HFFc6 (cell line): Measurements from ENCODE around the gene RIC8A. TPM values are rescaled to one million over a fixed set of nuclear protein-coding genes. Genes with fewer than 3 reads are reported as not detected.

Experiments used
- DNase-seq: peaks from one replicate; pipeline ENCODE4 v3.0.0-alpha.2; 2018
- H3K27ac Mint-ChIP-seq: 2 replicates; pipeline ENCODE4 v1.8.0; 2020; ENCODE audit warnings: mild to moderate bottlenecking, mixed read lengths
- H3K27me3 Mint-ChIP-seq: 2 replicates; pipeline ENCODE4 v1.8.0; 2021; ENCODE audit warnings: mild to moderate bottlenecking, moderate library complexity, mixed read lengths; ENCODE audit not compliant: insufficient read depth
- H3K36me3 Mint-ChIP-seq: 2 replicates; pipeline ENCODE4 v1.8.0; 2021; ENCODE audit warnings: low read depth, mixed read lengths
- H3K4me1 Mint-ChIP-seq: 2 replicates; pipeline ENCODE4 v1.8.0; 2020; ENCODE audit warnings: low read depth, mixed read lengths
- H3K4me3 Mint-ChIP-seq: 2 replicates; pipeline ENCODE4 v1.8.0; 2020; ENCODE audit warnings: mild to moderate bottlenecking, moderate library complexity, mixed read lengths
- H3K9me3 Mint-ChIP-seq: 2 replicates; pipeline ENCODE4 v1.8.0; 2020; ENCODE audit warnings: mild to moderate bottlenecking, mixed read lengths
- total RNA-seq, 6 experiments: library from RNA; stranded (reverse); fragmentation: NEBNext Ultra II Directional; extraction: Animal tissue kit (Norgen Biotek cat#: 25700); gene quantifications; 2 replicates in 1 of 6; 3 replicates in 5 of 6; pipeline ENCODE4 v1.2.3, GENCODE V29; 2021
- TF ChIP-seq, protein P1 (sequence below): fragments of 200-600 bp; sonication (generic); IDR thresholded peaks from 2 replicates; pipeline ENCODE4 v1.5.0; 2021; ENCODE audit warnings: antibody characterized with exemption, mild to moderate bottlenecking

RIC8A gene
- total RNA-seq, 6 experiments from 2014 or later: 163 to 194 (median 164) TPM

GRCh38 chr11:251550-251949 lies 44.0 kb downstream of the RIC8A start:
- Mint-ChIP-seq H3K27me3 (no peaks in the 10 kb centered on the region; the same call in 1 of the 2 replicates), H3K9me3 (no peaks in the 10 kb centered on the region), H3K4me3 (no peak overlapping the region), H3K27ac (no peak overlapping the region), H3K36me3 (peaks cover 30% of the 10 kb centered on the region), H3K4me1 (no peaks in the 10 kb centered on the region)
- no peak for DNase-seq
- TF ChIP-seq, protein P1, sequence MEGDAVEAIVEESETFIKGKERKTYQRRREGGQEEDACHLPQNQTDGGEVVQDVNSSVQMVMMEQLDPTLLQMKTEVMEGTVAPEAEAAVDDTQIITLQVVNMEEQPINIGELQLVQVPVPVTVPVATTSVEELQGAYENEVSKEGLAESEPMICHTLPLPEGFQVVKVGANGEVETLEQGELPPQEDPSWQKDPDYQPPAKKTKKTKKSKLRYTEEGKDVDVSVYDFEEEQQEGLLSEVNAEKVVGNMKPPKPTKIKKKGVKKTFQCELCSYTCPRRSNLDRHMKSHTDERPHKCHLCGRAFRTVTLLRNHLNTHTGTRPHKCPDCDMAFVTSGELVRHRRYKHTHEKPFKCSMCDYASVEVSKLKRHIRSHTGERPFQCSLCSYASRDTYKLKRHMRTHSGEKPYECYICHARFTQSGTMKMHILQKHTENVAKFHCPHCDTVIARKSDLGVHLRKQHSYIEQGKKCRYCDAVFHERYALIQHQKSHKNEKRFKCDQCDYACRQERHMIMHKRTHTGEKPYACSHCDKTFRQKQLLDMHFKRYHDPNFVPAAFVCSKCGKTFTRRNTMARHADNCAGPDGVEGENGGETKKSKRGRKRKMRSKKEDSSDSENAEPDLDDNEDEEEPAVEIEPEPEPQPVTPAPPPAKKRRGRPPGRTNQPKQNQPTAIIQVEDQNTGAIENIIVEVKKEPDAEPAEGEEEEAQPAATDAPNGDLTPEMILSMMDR: no peak

DNA sequence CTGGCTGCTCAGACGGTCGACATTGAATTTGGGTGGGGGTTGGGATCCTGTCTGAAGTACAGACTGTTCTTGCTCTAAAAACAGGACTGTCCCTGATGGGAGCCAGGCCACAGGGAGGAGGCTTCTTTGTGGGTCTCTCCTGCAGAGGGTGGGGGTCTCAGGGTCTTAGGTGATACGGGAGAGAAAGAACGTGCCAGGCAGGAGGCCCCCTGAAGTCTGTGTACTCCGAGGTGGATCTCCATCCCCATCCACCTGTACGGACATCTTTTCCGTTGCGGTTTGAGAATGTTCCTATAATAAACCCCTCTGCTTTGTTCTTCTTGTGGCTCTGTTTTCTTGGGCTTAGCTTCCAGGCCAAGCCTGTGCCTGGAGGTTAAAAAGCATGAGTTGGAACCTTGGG lies 45.2 kb downstream of the RIC8A start:
- H3K4me1 Mint-ChIP-seq: no peaks in the 10 kb centered on the region
- no peaks in the 10 kb centered on the region for H3K9me3 Mint-ChIP-seq
- TF ChIP-seq, protein P1: no peak
- H3K27me3 Mint-ChIP-seq: peaks cover 3% of the 10 kb centered on the region
- no peak overlapping the region for H3K4me3 Mint-ChIP-seq
- H3K27ac Mint-ChIP-seq: no peak overlapping the region
- H3K36me3 Mint-ChIP-seq: peaks cover 25% of the 10 kb centered on the region
- no peak for DNase-seq

DNA sequence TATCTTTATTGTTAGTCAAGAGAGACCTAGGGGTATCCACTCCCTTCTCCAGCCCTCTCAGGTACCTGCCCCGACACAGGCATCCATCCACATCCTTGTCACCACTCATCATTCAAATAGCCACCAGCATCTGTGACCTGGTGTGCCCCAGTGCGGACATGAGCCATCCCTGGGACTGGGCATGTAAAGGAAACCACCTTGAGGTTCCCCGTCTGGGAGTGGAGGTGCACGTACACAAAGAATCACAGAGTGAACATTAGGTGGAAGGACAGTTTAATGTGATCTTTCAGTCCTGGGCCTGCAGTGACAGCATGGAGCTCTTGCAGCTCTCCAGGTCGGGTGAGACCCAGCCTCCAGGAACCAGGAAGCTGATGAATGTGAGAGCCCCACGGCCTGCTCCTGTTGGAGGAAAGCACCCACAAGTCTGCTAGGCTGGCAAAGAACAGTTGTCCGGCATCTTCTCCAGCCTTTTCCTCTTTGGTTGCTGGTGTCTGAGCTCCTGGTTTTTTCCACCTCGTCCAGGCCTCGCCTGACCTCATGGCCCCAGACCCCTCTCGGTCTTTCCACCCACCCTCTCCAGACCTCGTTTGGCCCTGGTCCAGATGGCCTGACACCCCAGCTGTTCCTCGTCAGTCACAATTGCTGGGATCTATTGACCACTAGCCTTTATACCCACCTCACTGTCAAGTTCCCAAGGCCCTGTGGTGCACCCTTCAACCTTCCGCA lies 45.8 kb downstream of the RIC8A start:
- Mint-ChIP-seq H3K9me3 (no peaks in the 10 kb centered on the region), H3K36me3 (peaks cover 20% of the 10 kb centered on the region), H3K4me1 (no peaks in the 10 kb centered on the region), H3K27ac (no peak overlapping the region), H3K27me3 (peaks cover 7% of the 10 kb centered on the region), H3K4me3 (no peak overlapping the region)
- DNase-seq: no peak
- TF ChIP-seq, protein P1: no peak

- Mint-ChIP-seq H3K36me3 (peaks cover 20% of the 10 kb centered on the region), H3K27me3 (peaks cover 12% of the 10 kb centered on the region), H3K27ac (no peak overlapping the region), H3K4me3 (no peak overlapping the region), H3K9me3 (no peaks in the 10 kb centered on the region), H3K4me1 (no peaks in the 10 kb centered on the region)
- no peak for DNase-seq
- TF ChIP-seq, protein P1: no peak
Observed at GRCh38 chr11:253886-254270, 46.4 kb downstream of the RIC8A start.

- H3K9me3 Mint-ChIP-seq: no peaks in the 10 kb centered on the region
- H3K4me3 Mint-ChIP-seq: no peak overlapping the region
- DNase-seq: no peak
- TF ChIP-seq, protein P1: no peak
- no peak overlapping the region for H3K27ac Mint-ChIP-seq
- H3K36me3 Mint-ChIP-seq: peaks cover 20% of the 10 kb centered on the region; the same call in 1 of the 2 replicates
- peaks cover 23% of the 10 kb centered on the region for H3K27me3 Mint-ChIP-seq
- no peaks in the 10 kb centered on the region for H3K4me1 Mint-ChIP-seq
Observed at GRCh38 chr11:255176-255575, 47.7 kb downstream of the RIC8A start.
